GM23338 (cell line): ENCODE data around the gene MARCHF10. TPM values are rescaled to one million over a fixed set of nuclear protein-coding genes. Genes with fewer than 3 reads are reported as not detected.

Experiments used
- ATAC-seq: fragments of 200-7000 bp; cut with Tn5 transposase; 3 replicates; pipeline ENCODE4 v1.9.1; 2020
- DNase-seq: peaks from one replicate; pipeline ENCODE4 v3.0.0-alpha.2; 2015; ENCODE audit warnings: low spot score
- H2AFZ ChIP-seq: fragments of 200-600 bp; sonication (generic); 2 replicates; pipeline ENCODE4 v1.8.0; 2016; ENCODE audit warnings: antibody characterized with exemption, mild to moderate bottlenecking, moderate library complexity
- H3F3A ChIP-seq: fragments of 200-600 bp; sonication (generic); replicated peaks from 2 replicates; pipeline ENCODE4 v1.8.0; 2017; ENCODE audit warnings: antibody characterized with exemption, mixed run types, low read depth
- H3K27ac ChIP-seq: fragments of 200-600 bp; sonication (generic); 2 replicates; pipeline ENCODE4 v1.6.1; 2016; ENCODE audit warnings: low read depth
- H3K27me3 ChIP-seq: fragments of 200-600 bp; sonication (generic); 2 replicates; pipeline ENCODE4 v1.8.0; 2016; ENCODE audit warnings: mild to moderate bottlenecking, mixed run types, moderate library complexity; ENCODE audit not compliant: insufficient read depth
- H3K36me3 ChIP-seq: fragments of 200-600 bp; sonication (generic); 2 replicates; pipeline ENCODE4 v1.8.0; 2016; ENCODE audit warnings: mild to moderate bottlenecking; ENCODE audit not compliant: insufficient read depth
- H3K4me1 ChIP-seq: fragments of 200-600 bp; sonication (generic); 2 replicates; pipeline ENCODE4 v1.8.0; 2016; ENCODE audit warnings: mild to moderate bottlenecking, moderate library complexity; ENCODE audit not compliant: insufficient read depth
- H3K4me2 ChIP-seq: fragments of 200-600 bp; sonication (generic); 2 replicates; pipeline ENCODE4 v1.7.1; 2017; ENCODE audit warnings: mixed run types
- H3K4me3 ChIP-seq: fragments of 200-600 bp; sonication (generic); 2 replicates; pipeline ENCODE4 v1.6.1; 2016; ENCODE audit warnings: mixed run types
- H3K79me2 ChIP-seq: fragments of 200-600 bp; sonication (generic); replicated peaks from 2 replicates; pipeline ENCODE4 v1.8.0; 2017; ENCODE audit warnings: mild to moderate bottlenecking; ENCODE audit not compliant: insufficient read depth
- H3K9me2 ChIP-seq: fragments of 200-600 bp; sonication (generic); 2 replicates; pipeline ENCODE4 v1.8.0; 2017; ENCODE audit not compliant: insufficient read depth
- H4K20me1 ChIP-seq: fragments of 200-600 bp; sonication (generic); replicated peaks from 2 replicates; pipeline ENCODE4 v1.8.0; 2017; ENCODE audit warnings: mild to moderate bottlenecking; ENCODE audit not compliant: insufficient read depth
- H3K27ac Mint-ChIP-seq: 2 replicates; pipeline ENCODE4 v1.8.0; 2020; ENCODE audit warnings: inconsistent platforms, mild to moderate bottlenecking, moderate library complexity, mixed read lengths
- H3K27me3 Mint-ChIP-seq: 3 replicates; pipeline ENCODE4 v1.8.0; 2022; ENCODE audit warnings: low read depth, mild to moderate bottlenecking, moderate library complexity, mixed read lengths, inconsistent platforms; ENCODE audit not compliant: insufficient read depth, poor library complexity
- H3K36me3 Mint-ChIP-seq: 3 replicates; pipeline ENCODE4 v1.8.0; 2021; ENCODE audit warnings: low read depth, mild to moderate bottlenecking, inconsistent platforms, moderate library complexity, mixed read lengths
- H3K4me1 Mint-ChIP-seq: 3 replicates; pipeline ENCODE4 v1.8.0; 2020; ENCODE audit warnings: mild to moderate bottlenecking, inconsistent platforms, mixed read lengths
- H3K4me3 Mint-ChIP-seq: 3 replicates; pipeline ENCODE4 v1.8.0; 2021; ENCODE audit warnings: moderate library complexity, mild to moderate bottlenecking, inconsistent platforms, mixed read lengths
- H3K9me3 Mint-ChIP-seq: 3 replicates; pipeline ENCODE4 v1.8.0; 2020; ENCODE audit warnings: moderate library complexity, mild to moderate bottlenecking, inconsistent platforms, mixed read lengths
- CREB1 ChIP-seq: fragments of 250-450 bp; sonication (Bioruptor Pico); IDR thresholded peaks from 2 replicates; pipeline ENCODE4 v1.5.0; 2020; ENCODE audit warnings: low read depth, mild to moderate bottlenecking, moderate library complexity
- ETS1 ChIP-seq: IDR thresholded peaks from 2 replicates; pipeline ENCODE4 v1.6.1; 2016; ENCODE audit warnings: antibody characterized with exemption
- EZH2 ChIP-seq: fragments of 200-600 bp; sonication (generic); IDR thresholded peaks from one replicate; pipeline ENCODE4 v1.8.0; 2017; ENCODE audit warnings: antibody characterized with exemption, mild to moderate bottlenecking, low read depth; ENCODE audit not compliant: unreplicated experiment
- EZH2phosphoT487 ChIP-seq: fragments of 200-600 bp; sonication (generic); IDR thresholded peaks from one replicate; pipeline ENCODE4 v1.8.1; 2018; ENCODE audit warnings: antibody characterized with exemption; ENCODE audit not compliant: unreplicated experiment
- JUNB ChIP-seq: IDR thresholded peaks from one replicate; pipeline ENCODE4 v1.6.1; 2016; ENCODE audit warnings: antibody characterized with exemption; ENCODE audit not compliant: unreplicated experiment
- REST ChIP-seq: IDR thresholded peaks from one replicate; pipeline ENCODE4 v1.6.1; 2018; ENCODE audit warnings: antibody characterized with exemption; ENCODE audit not compliant: unreplicated experiment
- STAT1 ChIP-seq: IDR thresholded peaks from one replicate; pipeline ENCODE4 v1.6.1; 2016; ENCODE audit warnings: antibody characterized with exemption; ENCODE audit not compliant: unreplicated experiment
- ZNF114 ChIP-seq: fragments of 250-450 bp; sonication (Bioruptor Pico); IDR thresholded peaks from 2 replicates; pipeline ENCODE4 v1.5.0; 2020; ENCODE audit warnings: mild to moderate bottlenecking, moderate library complexity
- ZNF331 ChIP-seq: fragments of 250-450 bp; sonication (Bioruptor Pico); IDR thresholded peaks from 2 replicates; pipeline ENCODE4 v1.5.0; 2020; ENCODE audit warnings: low read depth, mild to moderate bottlenecking, moderate library complexity
- polyA plus RNA-seq: library from polyadenylated mRNA; unstranded; fragments of >200 nt; fragmentation: Nextera tagmentation; extraction: Ambion mirVana; gene quantifications from 2 replicates; pipeline ENCODE4 v1.2.1, GENCODE V29; 2016
- total RNA-seq: library from RNA; depleted of rRNA; stranded (reverse); fragments of >200 nt; shearing (Covaris generic); gene quantifications from 2 replicates; pipeline ENCODE4 v1.2.3, GENCODE V29; 2014

The MARCHF10 gene
- total and polyA plus RNA-seq, 2 experiments from 2014 or later = 0.50 TPM; not detected in 1

- H3K27me3 Mint-ChIP-seq = peaks cover 2% of the 10 kb centered on the region
- H3K27me3 ChIP-seq = no peaks in the 10 kb centered on the region
- no peaks in the 10 kb centered on the region for H3K36me3 ChIP-seq
- H3K4me3 ChIP-seq = no peak overlapping the region
- TF ChIP-seq ETS1 (no peak), ZNF331 (CRISPR knock-in tag) (no peak)
- no peaks in the 10 kb centered on the region for H3K9me3 Mint-ChIP-seq
- DNase-seq = no peak
- H3K27ac ChIP-seq = no peak overlapping the region
- H3K4me3 Mint-ChIP-seq = no peak overlapping the region
- H3K36me3 Mint-ChIP-seq = no peaks in the 10 kb centered on the region
- H2AFZ ChIP-seq = 0 out of 2 replicates have a peak overlapping the region, but pooled peaks have one; percentile 38
- no peaks in the 10 kb centered on the region for H4K20me1 ChIP-seq
- H3K27ac Mint-ChIP-seq = no peak overlapping the region
- no peak for ATAC-seq
- no peaks in the 10 kb centered on the region for H3K9me2 ChIP-seq
- H3K4me1 ChIP-seq = no peaks in the 10 kb centered on the region
- H3K79me2 ChIP-seq = no peaks in the 10 kb centered on the region
- H3F3A ChIP-seq = no peaks in the 10 kb centered on the region
- H3K4me1 Mint-ChIP-seq = peaks cover 8% of the 10 kb centered on the region
- no peak overlapping the region for H3K4me2 ChIP-seq
Observed at GRCh38 chr17:62857526-62857925, 49.4 kb upstream of the MARCHF10 start.

- TF ChIP-seq CREB1 (no peak), JUNB (no peak), REST (no peak), ETS1 (no peak), EZH2phosphoT487 (no peak), EZH2 (no peak), ZNF114 (no peak), STAT1 (no peak)
- H3K4me1 Mint-ChIP-seq = peaks cover 8% of the 10 kb centered on the region
- H3K27me3 ChIP-seq = no peaks in the 10 kb centered on the region
- ATAC-seq (no peak), DNase-seq (no peak)
- H3F3A ChIP-seq = no peaks in the 10 kb centered on the region
- H3K4me3 ChIP-seq = no peak overlapping the region
- H3K4me1 ChIP-seq = no peaks in the 10 kb centered on the region
- no peak overlapping the region for H3K4me3 Mint-ChIP-seq
- H3K36me3 Mint-ChIP-seq = no peaks in the 10 kb centered on the region
- H2AFZ ChIP-seq = no peak overlapping the region
- H4K20me1 ChIP-seq = no peaks in the 10 kb centered on the region
- H3K9me2 ChIP-seq = no peaks in the 10 kb centered on the region
- peaks cover 2% of the 10 kb centered on the region for H3K27me3 Mint-ChIP-seq
- H3K79me2 ChIP-seq = no peaks in the 10 kb centered on the region
- H3K9me3 Mint-ChIP-seq = no peaks in the 10 kb centered on the region
- no peak overlapping the region for H3K27ac ChIP-seq
- H3K36me3 ChIP-seq = no peaks in the 10 kb centered on the region
- no peak overlapping the region for H3K4me2 ChIP-seq
- no peak overlapping the region for H3K27ac Mint-ChIP-seq
Observed at GRCh38 chr17:62856594-62856993, 48.5 kb upstream of the MARCHF10 start.
